ENCODE measurements around the gene CMTM7.

CMTM7 gene, protein sequence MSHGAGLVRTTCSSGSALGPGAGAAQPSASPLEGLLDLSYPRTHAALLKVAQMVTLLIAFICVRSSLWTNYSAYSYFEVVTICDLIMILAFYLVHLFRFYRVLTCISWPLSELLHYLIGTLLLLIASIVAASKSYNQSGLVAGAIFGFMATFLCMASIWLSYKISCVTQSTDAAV

DNA sequence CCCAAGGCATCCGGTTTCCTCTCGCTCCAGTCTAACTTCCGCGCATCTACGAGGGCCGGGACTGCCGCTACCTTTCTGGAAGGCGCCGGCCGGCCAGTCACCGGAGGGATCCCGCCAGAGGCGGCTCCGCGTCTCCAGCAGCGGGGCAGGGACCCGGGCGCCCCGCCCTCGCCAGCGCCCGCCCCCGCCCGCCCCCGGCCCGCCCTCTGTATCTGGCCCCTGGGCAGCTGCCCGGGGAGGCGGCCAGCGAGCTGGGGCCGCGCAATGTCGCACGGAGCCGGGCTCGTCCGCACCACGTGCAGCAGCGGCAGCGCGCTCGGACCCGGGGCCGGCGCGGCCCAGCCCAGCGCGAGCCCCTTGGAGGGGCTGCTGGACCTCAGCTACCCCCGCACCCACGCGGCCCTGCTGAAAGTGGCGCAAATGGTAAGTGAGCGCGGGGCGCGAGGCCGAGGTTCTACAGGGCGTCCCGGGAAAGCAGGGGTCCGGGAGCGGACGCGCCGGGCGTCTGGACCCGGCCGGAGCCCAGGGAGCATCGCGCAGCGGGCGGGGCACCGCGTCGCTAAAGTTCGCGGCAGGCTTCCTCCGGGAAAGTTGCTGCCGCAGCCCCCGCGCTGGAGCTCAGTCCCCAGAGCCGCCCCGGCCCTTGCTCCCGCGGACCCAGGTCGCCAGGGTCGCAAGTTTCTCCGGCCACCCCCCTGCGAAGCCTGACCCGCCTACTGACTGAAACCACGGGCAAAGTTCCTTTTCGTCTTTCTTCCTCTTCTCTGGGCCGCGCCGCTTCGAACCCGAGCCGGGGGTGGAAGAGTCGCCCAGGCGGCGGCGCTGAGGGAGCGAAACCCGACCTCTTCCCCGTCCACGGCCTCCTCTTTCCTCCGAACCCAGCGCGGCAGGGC lies at the start of gene CMTM7:
TSS of gene CMTM7 (plus strand) at position 211 of the 893 bp plus-strand sequence. CDS start at position 265, 54 bp downstream.
- peak; percentile 65 for DNase-seq

DNA sequence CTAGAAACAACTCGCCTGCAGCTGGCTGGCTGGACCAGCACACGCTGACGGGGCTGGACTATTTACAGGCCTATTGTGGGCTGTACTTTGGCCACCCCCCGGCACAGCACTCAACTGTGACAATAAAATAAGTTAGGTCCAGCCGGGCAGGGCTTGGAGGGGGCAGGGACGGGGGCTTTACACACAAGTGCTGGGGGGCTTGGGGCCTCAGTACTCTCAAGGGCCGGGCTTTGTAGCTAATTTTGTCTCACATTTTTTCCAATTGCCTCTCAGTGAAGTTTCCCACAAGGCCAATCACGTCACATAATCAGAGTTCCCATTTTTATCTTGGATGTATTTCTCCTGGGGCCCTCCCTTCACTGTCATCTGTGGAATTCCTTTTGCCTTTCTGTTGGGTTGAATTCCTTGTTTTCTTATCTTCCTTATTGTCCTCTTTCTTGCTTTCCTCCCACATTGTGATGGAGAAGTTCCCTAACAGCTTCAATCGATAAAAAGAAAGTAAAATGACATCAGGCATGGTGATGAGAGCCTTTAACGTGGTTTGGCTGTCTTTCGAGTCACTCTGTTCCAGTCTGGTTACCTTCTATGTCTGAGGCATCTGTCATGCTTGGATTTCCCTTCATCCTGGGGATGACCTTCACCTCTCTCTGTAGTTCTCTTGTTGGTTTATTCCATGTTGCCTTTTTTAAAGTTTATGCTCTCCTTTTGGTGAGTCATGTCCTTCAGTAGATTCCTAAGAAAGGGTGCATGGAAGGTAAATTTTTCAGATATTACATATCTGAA lies 44.1 kb upstream of the CMTM7 start:
- no peak for DNase-seq

DNA sequence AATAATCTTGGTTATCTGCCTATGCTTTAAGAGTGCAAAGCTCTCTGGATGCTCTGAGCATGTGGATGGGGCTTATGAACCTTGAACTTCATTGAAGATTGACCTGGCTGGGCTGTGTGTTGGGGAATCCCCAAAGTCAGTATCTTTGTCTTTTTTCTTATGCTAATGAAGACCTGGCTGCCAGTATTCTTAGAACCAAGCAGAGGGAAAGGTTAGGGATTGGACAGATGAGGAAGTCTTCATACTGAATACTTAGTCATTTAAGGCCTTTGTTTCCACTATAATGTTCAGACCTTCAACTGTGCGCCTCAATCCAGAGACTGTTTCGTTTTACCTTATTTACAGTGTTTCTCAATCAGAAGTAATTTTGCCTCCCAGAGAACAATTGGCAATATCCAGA lies 42.5 kb upstream of the CMTM7 start:
- no peak for DNase-seq

DNA sequence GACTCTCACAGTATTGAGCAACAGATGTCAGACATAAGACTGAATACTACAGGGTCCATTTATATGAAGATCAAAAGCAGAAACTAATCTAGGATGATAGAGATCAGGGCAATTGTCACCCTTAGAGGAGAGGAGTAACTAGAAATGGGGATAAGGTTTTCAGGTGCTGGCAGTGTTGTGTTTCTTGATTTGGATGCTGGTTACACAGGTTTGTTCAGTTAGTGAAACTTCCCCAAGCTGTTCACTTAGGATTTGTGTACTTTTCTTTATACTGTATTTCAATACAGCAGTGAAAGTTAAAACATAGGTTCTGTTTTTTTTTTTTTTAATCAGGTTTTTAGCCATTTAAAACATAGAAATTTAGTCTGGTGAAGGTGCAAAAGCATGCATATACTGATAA lies 39.1 kb upstream of the CMTM7 start:
- DNase-seq = no peak

DNA sequence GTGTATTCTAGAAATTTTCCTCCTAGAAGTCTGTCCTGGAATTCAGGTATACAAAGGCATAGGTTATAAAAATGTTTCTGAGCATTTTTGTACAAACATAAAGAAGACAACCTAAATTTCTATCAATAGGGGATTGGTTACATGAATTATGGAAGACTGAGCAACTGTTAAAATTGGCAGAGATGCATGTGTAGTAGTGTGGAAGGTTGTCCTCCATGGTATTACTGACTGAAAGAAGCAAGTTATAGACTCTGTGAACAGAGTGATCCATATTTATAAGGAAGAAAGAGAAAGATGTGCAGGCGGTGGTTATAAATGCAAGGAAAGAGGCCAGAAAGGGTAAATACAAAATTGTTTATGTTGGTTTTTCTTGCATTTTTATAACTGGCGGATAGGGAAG lies 38.3 kb upstream of the CMTM7 start:
- DNase-seq = no peak

DNA sequence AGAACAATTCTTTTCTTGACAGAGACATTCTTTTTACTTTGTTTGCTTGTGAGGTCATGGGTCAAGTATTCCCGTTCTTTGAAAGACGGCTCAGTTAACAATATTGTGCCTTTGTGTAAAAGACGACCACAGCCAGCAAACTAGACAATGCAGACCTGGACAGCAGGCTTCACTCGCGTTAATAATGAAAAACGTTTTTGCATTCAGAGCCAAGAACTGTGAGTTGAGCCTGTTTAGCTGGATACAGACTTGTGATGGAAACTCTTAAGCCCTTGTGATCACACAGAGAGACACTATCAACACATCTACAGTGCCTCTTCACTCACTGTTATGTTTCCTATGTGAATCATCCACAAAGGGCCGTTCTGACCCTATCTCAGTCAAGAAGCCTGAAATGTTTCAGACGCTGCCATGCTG lies 37.3 kb upstream of the CMTM7 start:
- no peak for DNase-seq

DNA sequence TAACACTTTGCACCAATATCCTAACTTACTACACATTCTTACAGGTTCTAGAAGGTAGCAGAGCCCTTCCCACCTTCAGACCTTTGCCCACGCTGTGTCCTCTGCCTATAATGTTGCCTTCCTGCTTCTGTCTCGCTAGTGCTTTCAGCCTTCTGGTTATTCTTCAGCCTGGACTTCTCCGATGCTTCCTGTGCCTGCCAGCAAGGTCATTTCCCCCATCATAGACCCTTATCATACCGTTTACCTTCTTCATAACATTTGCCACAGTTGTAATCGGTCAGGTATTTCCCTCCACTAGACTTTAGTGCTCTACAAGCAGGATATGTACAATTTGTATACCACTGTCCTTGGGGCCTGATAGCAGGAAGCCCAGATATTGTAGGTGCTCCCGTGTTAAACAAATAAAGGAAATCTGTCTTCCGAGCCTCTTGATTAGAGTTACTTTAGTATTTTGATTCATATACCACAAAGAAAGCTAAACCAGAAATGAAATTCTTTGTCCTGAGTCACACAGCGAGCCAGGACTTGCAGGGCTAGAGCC lies 35.8 kb upstream of the CMTM7 start:
- no peak for DNase-seq

DNA sequence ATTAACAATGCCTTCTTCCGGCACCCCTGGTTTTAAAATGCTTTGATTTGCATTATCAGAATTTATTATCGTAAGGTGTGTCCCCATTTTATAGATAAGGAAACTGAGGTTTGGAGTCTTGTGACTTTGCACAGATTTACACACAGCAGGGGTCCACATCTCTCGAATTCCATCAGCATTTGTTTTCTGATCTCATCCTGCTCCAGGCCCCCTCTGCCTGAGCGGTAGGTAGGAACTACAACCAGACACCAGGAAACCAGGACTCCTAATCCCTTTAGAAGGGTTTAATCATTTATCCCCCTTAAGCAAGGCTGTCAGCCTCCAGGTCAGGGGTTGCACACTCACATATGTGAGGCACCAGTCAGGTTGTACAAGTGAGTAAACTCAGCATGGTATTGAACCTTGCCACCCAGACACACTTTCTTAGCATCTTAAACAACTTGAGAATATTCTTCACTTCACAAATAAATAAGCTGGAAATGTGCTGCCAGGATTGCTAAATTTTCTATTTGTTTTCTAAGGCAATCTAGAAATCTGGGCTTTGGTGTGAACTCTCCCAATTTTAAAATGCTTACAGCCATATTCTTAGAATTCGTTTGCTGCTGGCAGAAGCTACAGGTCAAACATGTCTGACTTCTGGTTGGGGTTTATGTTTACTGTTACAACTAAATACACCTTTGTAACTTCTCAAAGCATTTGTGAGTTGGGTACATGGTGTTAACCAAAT lies 31.7 kb upstream of the CMTM7 start:
- DNase-seq = no peak

DNA sequence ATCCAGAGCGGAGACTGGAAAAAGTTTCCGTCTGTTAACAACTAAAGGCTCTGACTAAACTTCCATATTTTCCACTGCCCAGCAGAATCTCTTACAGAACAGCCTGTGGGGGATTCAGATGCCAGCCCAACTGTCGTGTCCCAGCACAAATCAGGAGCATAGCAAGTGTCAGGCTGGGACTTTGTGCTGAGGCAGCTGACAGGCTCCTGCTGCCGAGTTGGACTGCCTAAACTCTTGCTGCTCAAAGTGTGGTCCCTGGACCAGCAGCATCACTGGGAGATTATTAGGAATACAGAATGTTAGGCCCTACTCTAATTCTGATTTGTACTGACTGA lies 31.2 kb upstream of the CMTM7 start:
- no peak for DNase-seq

DNA sequence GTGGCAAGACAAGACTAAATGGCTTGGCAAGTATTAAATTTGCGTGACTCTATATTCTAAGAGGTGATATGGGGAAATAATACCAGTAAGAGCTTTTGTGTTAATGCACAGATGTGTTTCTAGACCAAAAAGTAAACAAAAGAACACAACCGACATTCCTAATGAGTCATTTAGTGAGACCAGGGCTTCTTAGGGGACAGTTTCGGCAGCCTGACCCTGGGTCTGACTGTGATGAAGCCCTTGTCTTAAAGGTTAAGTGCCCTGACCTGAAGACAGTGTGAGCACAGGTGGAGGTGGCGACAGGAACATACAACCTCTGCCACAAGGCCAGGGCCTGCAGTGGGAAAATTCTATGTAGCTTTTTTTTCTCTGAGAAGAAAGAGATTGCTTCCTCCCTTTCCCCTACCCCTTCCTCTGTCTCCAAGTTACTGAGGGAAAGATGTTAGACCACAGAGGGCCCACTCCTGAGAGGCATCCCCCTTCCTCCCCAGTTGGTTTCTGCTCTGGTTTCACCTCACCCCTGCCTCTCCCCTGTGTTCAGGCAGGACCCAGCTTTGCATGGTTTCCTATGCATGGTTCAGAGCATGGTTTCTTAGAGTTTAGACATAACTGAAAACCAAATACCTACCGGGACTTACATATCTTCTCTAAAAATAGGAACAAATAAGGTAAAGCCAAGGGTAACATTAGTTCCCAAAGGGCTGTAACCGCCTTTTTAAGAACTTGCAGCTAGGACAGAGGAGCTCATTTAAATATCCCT lies 24.8 kb upstream of the CMTM7 start:
- no peak for DNase-seq

DNA sequence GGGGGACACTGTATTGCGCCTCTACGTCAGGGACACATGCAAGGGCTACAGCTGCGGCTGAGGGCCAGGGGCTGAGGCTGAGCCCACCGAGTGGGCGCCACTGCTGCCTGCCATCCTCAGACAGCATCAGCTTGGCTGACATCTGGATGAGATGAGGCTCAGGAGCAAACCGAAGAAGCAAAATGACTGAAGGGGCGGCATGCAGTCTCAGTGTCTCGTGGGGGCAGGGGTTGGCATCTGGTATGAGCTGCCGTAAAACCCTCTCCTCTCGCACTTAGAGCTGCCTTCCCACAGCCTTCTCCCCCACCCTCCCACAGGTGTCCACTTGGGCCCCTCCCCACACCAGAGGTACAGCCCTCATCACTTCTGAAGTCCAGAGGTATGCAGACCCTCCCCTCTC lies 24.2 kb upstream of the CMTM7 start:
- DNase-seq = no peak

DNA sequence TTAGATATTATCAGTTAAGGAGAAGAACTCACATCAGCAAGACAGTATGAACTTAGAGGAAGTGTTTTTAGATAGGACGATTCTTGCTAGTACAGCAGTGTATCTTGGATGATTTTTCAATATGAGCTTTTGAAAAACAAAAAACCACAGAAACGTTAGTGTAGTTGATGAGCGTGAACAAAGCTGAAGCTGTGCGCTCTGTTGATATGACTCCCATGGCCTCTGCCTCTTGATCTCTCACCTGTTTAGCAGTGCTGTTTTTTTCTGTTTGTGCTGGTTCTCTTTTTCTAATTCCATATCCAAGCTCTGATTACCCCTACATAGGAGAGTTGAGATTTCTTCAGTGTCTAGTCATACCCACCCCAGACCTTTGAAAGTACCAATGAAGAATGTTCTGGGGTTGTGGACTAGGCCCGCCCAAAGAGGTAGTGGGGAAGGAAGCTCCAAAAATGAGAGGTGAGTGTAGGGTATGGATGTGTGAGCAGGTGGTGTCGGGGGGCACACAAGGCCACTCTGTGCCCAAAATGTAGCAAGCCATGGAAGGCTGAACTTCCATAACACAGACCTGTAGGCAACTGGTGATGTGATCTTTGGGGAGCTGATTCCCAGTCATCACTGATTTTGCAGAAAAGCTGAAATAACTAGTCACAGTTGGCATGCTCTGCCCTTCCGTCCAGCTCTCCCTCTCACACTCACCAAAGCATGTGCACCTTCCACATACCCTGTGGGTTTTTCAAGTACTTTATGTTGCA lies 20.0 kb upstream of the CMTM7 start:
- no peak for DNase-seq

DNA sequence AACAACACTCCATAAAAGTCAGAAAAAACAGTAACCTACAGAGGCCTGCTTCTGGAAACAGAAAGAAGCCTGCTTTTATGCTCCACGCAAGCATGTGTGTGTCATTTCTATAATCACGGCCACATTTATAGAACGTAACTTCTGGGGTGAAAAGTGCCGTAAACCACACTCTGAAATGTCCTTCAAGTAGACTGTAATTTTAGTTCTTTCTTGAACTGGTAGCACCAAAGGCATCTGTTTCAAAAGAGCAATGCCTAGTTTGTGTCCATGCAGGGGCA lies 19.5 kb upstream of the CMTM7 start:
- DNase-seq = no peak

DNA sequence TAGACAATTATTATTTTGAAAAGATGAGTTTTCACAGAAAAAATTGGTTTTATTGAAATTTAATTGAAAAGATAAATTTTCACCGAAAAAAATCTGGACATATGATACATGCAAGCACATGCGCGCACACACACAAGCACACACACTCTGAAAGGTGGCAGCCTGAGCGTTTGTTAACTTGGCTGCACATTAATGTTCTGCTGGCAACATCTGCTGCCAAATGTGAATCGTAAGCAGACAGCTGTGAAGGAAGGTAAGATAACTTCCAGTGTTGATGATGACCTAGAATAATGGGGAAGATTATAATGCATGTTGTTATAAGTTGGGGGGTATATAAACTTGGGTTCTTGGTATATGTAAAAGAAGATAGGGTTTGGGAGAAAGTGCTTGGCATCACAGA lies 18.4 kb upstream of the CMTM7 start:
- no peak for DNase-seq

DNA sequence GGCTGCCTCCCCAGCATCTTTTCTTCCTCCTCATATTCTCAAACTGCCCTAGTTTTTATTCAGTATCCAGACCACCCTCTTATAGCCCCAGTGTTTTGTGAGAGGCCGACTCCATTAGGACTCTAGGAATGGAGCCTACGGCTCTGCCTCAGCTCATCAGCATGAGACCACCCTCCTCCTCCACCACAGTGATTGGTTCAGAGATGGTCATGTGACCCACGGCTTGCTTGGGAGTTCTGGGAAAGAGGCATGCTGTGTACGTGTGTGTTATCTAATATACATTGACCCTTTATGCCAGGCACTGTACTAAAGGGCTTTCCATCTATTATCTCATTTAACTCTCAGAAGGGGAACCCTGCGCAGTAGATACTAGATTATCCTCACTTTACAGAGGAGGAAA lies 17.8 kb upstream of the CMTM7 start:
- no peak for DNase-seq

DNA sequence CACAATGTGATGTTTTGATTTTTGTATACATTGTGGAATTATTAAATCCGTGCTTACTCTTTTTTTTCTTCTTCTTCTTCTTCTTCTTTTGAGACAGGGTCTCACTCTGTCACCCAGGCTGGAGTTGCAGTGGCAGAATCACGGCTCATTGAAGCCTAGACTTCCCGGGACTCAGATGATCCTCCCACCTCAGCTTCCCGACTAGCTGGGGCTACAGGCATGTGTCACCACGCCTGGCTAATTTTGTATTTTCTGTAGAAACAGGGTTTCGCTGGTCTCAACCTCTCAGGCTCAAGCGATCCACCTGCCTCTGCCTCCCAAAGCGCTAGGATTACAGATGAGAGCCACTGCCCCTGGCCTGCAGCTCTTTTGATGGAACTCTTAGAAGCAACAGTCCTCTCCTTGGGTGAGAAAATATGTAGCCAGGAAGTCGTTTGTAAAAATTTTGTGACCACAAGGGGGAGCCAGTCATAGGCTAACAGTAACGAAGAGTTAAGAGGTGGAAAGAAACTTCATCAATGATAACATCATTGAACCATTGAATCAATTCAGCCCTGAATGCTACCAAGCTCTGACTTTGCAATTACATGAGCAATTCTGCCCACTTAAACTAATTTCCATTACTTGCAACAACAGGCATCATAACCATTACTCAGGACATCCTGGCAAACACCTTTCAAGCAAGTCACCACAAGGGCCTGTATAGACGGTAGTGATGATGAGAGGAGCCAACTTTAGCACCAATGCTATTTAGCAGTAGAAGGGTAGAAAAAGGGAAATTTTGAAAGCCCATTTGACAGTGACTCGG lies 16.7 kb upstream of the CMTM7 start:
- DNase-seq = peak; percentile 56

DNA sequence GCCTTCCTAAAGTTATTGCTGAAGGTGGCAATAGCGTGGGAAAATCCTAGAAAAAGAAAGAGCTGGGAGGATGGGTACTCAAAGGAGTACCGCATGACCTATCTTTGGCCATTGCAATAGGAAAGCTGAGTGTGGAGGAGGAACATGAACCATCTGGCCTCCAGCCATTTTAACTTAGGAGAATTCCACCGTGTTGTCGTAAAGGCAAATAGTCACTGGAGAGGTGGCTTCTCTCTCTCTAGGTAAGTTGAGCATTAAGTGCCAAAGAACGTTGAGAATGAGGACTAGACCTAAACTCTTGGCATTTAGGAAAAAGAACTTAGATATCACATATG lies 16.1 kb upstream of the CMTM7 start:
- no peak for DNase-seq

DNA sequence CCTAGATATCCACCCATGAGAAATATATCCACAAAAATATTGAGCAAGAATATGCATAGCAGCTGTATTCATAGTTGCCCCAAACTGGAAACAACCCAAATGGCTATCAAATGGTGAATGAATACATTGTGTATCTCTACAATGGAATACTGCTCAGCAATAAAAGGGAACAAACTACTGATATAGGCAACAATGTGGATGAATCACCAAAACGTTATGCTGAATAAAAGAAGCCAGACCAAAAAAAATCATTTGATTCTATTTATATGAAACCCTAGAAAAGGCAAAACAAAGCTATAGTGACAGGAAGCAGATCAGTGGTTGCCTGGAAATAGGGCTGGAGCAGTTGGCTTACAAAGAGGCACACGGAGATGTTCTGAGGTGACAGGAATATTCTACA lies 15.5 kb upstream of the CMTM7 start:
- DNase-seq = no peak

DNA sequence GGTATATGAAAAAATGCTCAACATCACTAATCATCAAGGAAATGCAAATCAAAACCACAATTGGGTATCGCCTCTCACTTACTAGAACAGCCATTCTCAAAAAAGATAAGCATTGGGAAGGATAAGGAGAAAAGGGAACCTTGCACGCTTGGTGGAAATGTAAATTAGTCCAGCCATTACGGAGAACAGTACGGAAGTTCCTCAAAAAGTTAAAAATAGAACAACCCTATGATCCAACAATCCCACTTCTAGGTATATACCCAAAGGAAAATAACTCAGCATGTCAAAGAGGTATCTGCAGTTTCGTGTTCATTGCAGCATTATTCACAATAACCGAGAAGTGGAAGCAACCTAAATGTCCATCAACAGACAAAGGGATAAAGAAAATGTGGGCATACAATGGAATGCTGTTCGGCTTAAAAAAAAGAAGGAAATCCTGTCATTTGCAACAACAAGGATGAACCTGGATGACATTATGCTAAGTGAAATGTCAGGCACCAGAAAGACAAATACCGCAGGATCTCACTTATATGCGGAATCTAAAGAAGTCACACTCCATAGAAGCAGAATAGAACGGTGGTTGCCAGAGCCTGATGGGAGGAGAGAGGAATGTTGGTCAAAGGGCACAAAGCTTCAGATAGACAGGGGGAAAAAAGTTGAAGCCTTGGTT lies 11.7 kb upstream of the CMTM7 start:
- DNase-seq = no peak

DNA sequence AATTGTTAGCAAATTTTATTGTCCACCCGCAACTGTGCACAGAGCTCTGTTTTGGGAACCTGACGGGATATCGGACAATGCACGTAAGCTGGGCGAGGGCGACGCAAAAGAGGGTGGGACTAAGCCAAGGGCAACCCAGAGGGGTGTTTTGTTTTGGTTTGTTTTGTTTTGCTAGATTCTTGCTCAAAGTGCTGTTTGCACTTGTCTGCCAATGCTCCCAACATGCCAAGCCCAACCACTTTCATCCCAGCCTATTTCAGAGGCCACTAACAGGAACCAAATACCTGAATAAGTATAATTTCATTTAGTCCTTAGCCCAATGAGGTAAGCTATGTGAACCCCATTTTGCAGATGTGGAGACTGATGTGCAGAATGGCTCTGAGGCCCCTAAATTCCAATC lies 9.7 kb upstream of the CMTM7 start:
- DNase-seq = no peak

Data from activated naive CD4-positive, alpha-beta T cell treated with Interleukin-2 at 50 U/mL for 16 hours (primary cell).